GM04503 (cell line): ENCODE data around the gene NTS.

ENCODE experiments used
- DNase-seq: peaks from one replicate; pipeline ENCODE4 v3.0.0-alpha.2; 2012; ENCODE audit warnings: low read depth

Gene NTS

GRCh38 chr12:85874031-85874461, at the start of gene NTS:
NTS (plus strand) TSS chr12:85874295; CDS start chr12:85874404, 109 bp downstream.
- no peak for DNase-seq

GRCh38 chr12:85825746-85826145, 48.3 kb upstream of the NTS start:
- DNase-seq, result no peak

- DNase-seq, result no peak
Observed at GRCh38 chr12:85828576-85828975, 45.5 kb upstream of the NTS start.

GRCh38 chr12:85829391-85829790, 44.7 kb upstream of the NTS start:
- no peak for DNase-seq

GRCh38 chr12:85831327-85831990, 42.6 kb upstream of the NTS start:
- no peak for DNase-seq

GRCh38 chr12:85833579-85833978, 40.5 kb upstream of the NTS start:
- no peak for DNase-seq

- no peak for DNase-seq
Observed at GRCh38 chr12:85834378-85834777, 39.7 kb upstream of the NTS start.

GRCh38 chr12:85835426-85836196, 38.5 kb upstream of the NTS start:
- DNase-seq, result no peak

GRCh38 chr12:85836197-85837090, 37.7 kb upstream of the NTS start, which contains the start of gene RASSF9:
RASSF9 (minus strand) TSS chr12:85836409; CDS start chr12:85836201, 208 bp downstream.
- DNase-seq, result peak; percentile 71

GRCh38 chr12:85843606-85844310, 30.3 kb upstream of the NTS start:
- no peak for DNase-seq

- no peak for DNase-seq
Observed at GRCh38 chr12:85849344-85849743, 24.8 kb upstream of the NTS start.

- DNase-seq, result no peak
Observed at GRCh38 chr12:85855305-85855704, 18.8 kb upstream of the NTS start.

- no peak for DNase-seq
Observed at GRCh38 chr12:85856966-85857365, 17.1 kb upstream of the NTS start.

GRCh38 chr12:85865890-85866289, 8.2 kb upstream of the NTS start:
- DNase-seq, result no peak

GRCh38 chr12:85866986-85867776, 6.9 kb upstream of the NTS start:
- no peak for DNase-seq

GRCh38 chr12:85872497-85873091, 1.5 kb upstream of the NTS start:
- DNase-seq, result no peak

GRCh38 chr12:85877459-85877858, 3.4 kb downstream of the NTS start:
- DNase-seq, result no peak

GRCh38 chr12:85883763-85884162, 9.7 kb downstream of the NTS start:
- DNase-seq, result no peak

- DNase-seq, result no peak
Observed at GRCh38 chr12:85894653-85895052, 20.6 kb downstream of the NTS start.

GRCh38 chr12:85920324-85920947, 46.3 kb downstream of the NTS start:
- no peak for DNase-seq
